Mammary epithelial cell (primary cell): ENCODE data around the gene CPNE6.

ENCODE experiments used
- EZH2 ChIP-seq: IDR thresholded peaks from 2 replicates; pipeline ENCODE4 v1.6.1; 2012; ENCODE audit warnings: low read length, inconsistent platforms, borderline replicate concordance
- TF ChIP-seq, protein P1 (sequence below), 2 donors: IDR thresholded peaks in 1 of 2; conservative IDR thresholded peaks in 1 of 2; 2 replicates each; pipeline ENCODE4 v1.5.1; 2011 to 2012; ENCODE audit warnings: inconsistent platforms in 2 of 2, low read length in 2 of 2, mild to moderate bottlenecking in 2 of 2, control low read depth in 1 of 2, low read depth in 1 of 2; ENCODE audit not compliant: insufficient read depth in 1 of 2; ENCODE audit errors: extremely low read depth in 1 of 2

DNA sequence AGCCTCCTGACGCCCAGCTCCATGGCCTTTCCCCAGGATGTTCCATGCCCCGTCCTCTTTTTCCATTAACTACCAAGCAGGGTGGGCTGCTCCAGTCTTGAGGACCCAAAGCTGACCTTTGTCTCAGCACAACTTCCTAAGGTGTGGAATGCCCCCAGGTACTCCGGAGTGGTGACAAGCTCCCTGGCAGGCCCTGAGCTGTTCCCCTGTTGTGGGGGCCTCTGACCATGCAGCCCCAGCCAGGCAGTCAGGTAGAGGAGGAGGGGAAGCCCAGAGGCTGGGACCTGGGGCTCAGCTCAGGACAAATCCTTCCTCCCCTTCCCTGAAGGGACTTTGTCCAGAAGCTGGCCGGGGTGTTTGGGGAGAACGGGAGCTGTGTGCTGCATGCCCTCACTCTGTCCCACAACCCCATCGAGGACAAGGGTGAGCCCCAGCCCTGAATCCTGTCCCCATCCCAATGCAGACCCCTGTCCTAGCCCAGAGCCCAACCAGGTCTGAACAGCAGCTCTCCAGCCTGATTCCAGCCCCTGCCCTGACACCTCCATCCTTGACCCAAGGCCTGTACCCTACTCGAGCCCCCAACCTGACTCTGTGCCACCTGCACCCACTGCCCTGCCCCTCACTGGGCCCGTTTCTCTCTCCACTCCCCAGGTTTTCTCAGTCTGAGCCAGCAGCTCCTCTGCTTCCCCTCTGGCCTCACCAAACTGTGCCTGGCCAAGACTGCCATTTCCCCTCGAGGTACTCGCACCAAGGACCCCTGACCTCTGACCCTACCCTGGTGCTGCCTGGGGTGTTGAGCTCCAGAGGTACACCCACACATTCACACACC, 15.2 kb upstream of the CPNE6 start:
- no peak for TF ChIP-seq EZH2
- TF ChIP-seq, protein P1, sequence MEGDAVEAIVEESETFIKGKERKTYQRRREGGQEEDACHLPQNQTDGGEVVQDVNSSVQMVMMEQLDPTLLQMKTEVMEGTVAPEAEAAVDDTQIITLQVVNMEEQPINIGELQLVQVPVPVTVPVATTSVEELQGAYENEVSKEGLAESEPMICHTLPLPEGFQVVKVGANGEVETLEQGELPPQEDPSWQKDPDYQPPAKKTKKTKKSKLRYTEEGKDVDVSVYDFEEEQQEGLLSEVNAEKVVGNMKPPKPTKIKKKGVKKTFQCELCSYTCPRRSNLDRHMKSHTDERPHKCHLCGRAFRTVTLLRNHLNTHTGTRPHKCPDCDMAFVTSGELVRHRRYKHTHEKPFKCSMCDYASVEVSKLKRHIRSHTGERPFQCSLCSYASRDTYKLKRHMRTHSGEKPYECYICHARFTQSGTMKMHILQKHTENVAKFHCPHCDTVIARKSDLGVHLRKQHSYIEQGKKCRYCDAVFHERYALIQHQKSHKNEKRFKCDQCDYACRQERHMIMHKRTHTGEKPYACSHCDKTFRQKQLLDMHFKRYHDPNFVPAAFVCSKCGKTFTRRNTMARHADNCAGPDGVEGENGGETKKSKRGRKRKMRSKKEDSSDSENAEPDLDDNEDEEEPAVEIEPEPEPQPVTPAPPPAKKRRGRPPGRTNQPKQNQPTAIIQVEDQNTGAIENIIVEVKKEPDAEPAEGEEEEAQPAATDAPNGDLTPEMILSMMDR (conservative IDR thresholded peaks at IDR 0.05 in 1 of 2, IDR thresholded peaks at IDR 0.05 in 1 of 2; ENCODE audit: extremely low read depth in 1 of 2, insufficient read depth in 1 of 2, low read depth in 1 of 2, low read length in 2 of 2): no peak
